Limb (tissue), 2 donors: ENCODE data around the gene OR4C11.

ENCODE experiments used
- DNase-seq, 2 donors: peaks; one replicate each; pipeline ENCODE4 v3.0.0-alpha.2; 2016; ENCODE audit errors: extremely low spot score in 2 of 2

The OR4C11 gene, protein sequence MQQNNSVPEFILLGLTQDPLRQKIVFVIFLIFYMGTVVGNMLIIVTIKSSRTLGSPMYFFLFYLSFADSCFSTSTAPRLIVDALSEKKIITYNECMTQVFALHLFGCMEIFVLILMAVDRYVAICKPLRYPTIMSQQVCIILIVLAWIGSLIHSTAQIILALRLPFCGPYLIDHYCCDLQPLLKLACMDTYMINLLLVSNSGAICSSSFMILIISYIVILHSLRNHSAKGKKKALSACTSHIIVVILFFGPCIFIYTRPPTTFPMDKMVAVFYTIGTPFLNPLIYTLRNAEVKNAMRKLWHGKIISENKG

DNA sequence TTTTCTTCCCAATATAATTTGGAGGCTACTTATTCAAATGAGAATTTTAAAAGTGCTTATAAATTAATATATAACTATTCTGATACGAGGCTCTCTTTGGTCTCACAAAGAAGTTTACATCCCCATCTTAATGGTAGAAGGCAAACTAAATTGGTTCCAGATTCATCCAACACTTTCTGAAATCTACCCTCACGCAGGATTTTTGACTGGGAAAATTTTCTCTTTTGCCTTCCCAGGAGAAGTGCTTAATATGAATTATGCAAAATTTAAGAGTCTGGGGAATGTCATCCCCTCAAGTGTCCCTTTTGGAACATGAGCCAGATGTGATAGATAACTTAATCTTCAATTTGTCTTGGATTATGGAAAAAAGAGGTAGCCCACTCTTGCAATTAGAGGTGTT is at the start of gene OR4C11:
Gene OR4C11 (minus strand): TSS at position 101 of the 400 bp plus-strand sequence. CDS start 3,272 bp downstream, outside the sequence.
- no peak for DNase-seq

- no peak for DNase-seq
Measured at GRCh38 chr11:55655096-55655495, 47.7 kb upstream of the OR4C11 start.

- DNase-seq, result no peak
Measured at GRCh38 chr11:55652560-55652959, 45.1 kb upstream of the OR4C11 start.

DNA sequence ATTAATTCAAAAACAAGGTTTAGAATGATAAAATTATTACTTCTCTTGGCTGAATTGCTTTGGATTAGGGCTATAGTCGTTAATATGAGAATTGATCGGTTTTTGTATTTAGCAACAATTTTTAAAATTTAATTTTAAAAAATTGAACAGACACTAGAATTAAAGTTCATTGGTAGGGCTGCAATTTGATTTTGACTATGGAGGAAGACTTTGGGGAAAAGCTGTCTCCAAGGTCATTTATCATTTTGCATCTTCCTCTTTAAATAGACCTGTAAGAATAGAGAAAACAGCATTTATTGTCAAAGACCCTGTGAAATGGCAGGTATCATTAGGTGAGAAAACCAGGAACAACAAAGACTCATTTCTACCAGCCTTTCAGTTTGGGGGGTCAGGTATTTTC is 40.6 kb upstream of the OR4C11 start, which contains the start of gene OR4S2:
Gene OR4S2 (plus strand): TSS at position 301 of the 400 bp plus-strand sequence. CDS start 2,577 bp downstream, outside the sequence.
- DNase-seq, result no peak

GRCh38 chr11:55634813-55635212 is 27.4 kb upstream of the OR4C11 start, which contains the start of gene OR4P4:
TSS of gene OR4P4 (plus strand) at chr11:55635113.
- no peak for DNase-seq

GRCh38 chr11:55624531-55624930 is 17.1 kb upstream of the OR4C11 start:
- DNase-seq, result no peak

GRCh38 chr11:55572548-55572947 is 34.9 kb downstream of the OR4C11 start:
- no peak for DNase-seq

GRCh38 chr11:55571828-55572227 is 35.6 kb downstream of the OR4C11 start, which contains the start of gene OR4C16:
TSS of gene OR4C16 (plus strand) at chr11:55572128. CDS start at chr11:55572128, 0 bp downstream.
- DNase-seq, result no peak

GRCh38 chr11:55554169-55554568 is 53.3 kb downstream of the OR4C11 start, which contains the start of gene OR4C15:
TSS of gene OR4C15 (plus strand) at chr11:55554469. CDS start at chr11:55554469, 0 bp downstream.
- DNase-seq, result no peak
